Naive B cell (primary cell): ENCODE measurements around the gene DHX40. TPM values are rescaled to one million over a fixed set of nuclear protein-coding genes. Genes with fewer than 3 reads are reported as not detected.
"Not testable (repeated sequence)": the region's sequence is repeated elsewhere in the genome, so short reads cannot be mapped to it uniquely, and the experiment has no call there.

Source experiments
- ATAC-seq, 2 donors: fragments of 150-1000 bp; cut with Tn5 transposase; 2 replicates each; pipeline ENCODE4 v1.10.0; 2021; ENCODE audit warnings: low read depth in 2 of 2, mild to moderate bottlenecking in 2 of 2, moderate library complexity in 2 of 2
- DNase-seq: peaks from one replicate; pipeline ENCODE4 v3.0.0; 2022
- H3K27ac Mint-ChIP-seq, 6 donors: one replicate each; pipeline ENCODE4 v1.8.0; 2020 to 2022; ENCODE audit warnings: mild to moderate bottlenecking in 6 of 6, mixed read lengths in 6 of 6, moderate library complexity in 5 of 6, inconsistent platforms in 2 of 6
- H3K27me3 Mint-ChIP-seq, 3 donors: one replicate each; pipeline ENCODE4 v1.8.0; 2021 to 2022; ENCODE audit warnings: mixed read lengths in 3 of 3, mild to moderate bottlenecking in 1 of 3
- H3K36me3 Mint-ChIP-seq, 2 donors: one replicate each; pipeline ENCODE4 v1.8.0; 2020 to 2022; ENCODE audit warnings: mixed read lengths in 2 of 2, inconsistent platforms in 1 of 2, mild to moderate bottlenecking in 1 of 2
- H3K4me1 Mint-ChIP-seq, 3 donors: one replicate each; pipeline ENCODE4 v1.8.0; 2020 to 2022; ENCODE audit warnings: mixed read lengths in 3 of 3, inconsistent platforms in 1 of 3, mild to moderate bottlenecking in 1 of 3, moderate library complexity in 1 of 3
- H3K4me3 Mint-ChIP-seq, 8 donors: one replicate each; pipeline ENCODE4 v1.8.0; 2020 to 2022; ENCODE audit warnings: mild to moderate bottlenecking in 8 of 8, mixed read lengths in 8 of 8, moderate library complexity in 8 of 8, inconsistent platforms in 2 of 8
- H3K9me3 Mint-ChIP-seq, 7 donors: one replicate each; pipeline ENCODE4 v1.8.0; 2020 to 2022; ENCODE audit warnings: mixed read lengths in 7 of 7, mild to moderate bottlenecking in 5 of 7, inconsistent platforms in 2 of 7, moderate library complexity in 1 of 7
- polyA plus RNA-seq, 6 donors: library from polyadenylated mRNA; unstranded; fragments of 300-500 nt; fragmentation: Illumina TruSeq; gene quantifications; one replicate each; pipeline ENCODE4 v1.2.3, GENCODE V29; 2021; ENCODE audit warnings: low read depth in 6 of 6

Gene DHX40
- polyA plus RNA-seq, 6 donors from 2014 or later = 22.6 to 33.6 (median 30.0) TPM

DNA sequence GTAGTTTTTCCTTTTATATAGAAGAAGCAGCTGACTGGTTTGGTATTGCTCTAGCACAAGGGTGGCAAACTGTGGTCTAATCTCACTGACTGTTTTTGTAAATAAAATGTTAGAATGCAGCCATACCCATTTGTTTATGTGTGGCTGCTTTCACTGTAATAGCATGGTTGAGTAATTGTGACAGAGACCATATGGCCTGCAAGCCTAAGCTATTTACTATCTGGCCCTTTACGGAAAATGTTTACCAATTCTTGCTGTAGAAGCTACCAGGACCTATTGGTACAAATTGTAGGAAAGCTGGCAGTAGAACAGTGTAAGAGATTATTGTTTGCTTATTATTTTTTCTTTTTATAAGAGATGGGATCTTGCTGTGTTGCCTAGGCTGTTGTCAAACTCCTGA, 18.8 kb downstream of the DHX40 start:
- not testable (repeated sequence) for H3K36me3 Mint-ChIP-seq, H3K27me3 Mint-ChIP-seq, ATAC-seq, DNase-seq, H3K4me3 Mint-ChIP-seq, H3K4me1 Mint-ChIP-seq, H3K27ac Mint-ChIP-seq, H3K9me3 Mint-ChIP-seq

DNA sequence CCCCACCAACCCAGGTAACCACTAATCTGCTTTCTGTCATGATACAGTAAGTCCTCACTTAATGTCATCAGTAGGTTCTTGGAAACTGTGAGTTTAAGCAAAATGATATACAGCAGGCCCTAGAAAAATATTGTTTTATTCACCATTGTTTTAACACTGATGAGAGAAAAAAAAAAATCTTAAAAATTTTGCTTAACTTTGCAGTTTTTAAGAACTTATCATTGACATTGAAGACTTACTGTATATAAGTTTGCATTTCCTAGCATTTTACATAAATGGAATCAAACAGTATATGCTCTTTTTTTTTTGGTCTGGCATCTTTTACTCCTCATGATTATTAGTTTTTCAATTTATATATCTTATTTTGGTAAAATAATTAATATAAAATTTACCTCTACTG, 34.8 kb downstream of the DHX40 start:
- no peak overlapping the region for H3K27ac Mint-ChIP-seq
- peaks cover 29 to 39% of the 10 kb centered on the region in 2 donors for H3K36me3 Mint-ChIP-seq
- no peaks in the 10 kb centered on the region for H3K9me3 Mint-ChIP-seq
- DNase-seq (no peak), ATAC-seq (no peak)
- H3K4me3 Mint-ChIP-seq = no peak overlapping the region
- no peaks in the 10 kb centered on the region for H3K27me3 Mint-ChIP-seq
- H3K4me1 Mint-ChIP-seq = peaks cover 0 to 3% (median 0%) of the 10 kb centered on the region in 3 donors

DNA sequence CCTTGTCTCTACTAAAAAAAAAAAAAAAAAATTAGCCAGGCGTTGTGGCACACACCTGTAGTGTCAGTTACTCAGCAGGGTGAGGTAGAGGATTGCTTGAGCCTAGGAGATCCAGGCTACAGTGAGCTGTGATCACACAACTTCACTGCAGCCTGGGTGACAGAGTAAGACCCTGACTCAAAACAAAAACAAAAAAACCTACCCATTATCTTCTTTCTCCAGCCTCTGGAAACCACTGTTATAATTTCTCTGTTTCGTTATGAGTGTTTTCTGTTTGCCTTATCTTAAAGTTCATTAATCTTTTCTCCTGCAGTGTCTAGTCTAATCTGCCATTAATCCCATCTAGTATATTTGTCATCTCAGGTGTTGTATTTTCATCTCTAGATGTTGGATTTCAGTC, 35.7 kb downstream of the DHX40 start:
- H3K9me3 Mint-ChIP-seq = no peaks in the 10 kb centered on the region
- ATAC-seq (no peak), DNase-seq (no peak)
- H3K27ac Mint-ChIP-seq = peak overlapping the region in 1 of 6 donors; percentile 12
- no peak overlapping the region for H3K4me3 Mint-ChIP-seq
- H3K27me3 Mint-ChIP-seq = no peaks in the 10 kb centered on the region
- H3K36me3 Mint-ChIP-seq = peaks cover 34 to 45% of the 10 kb centered on the region in 2 donors
- H3K4me1 Mint-ChIP-seq = peaks cover 0 to 3% (median 0%) of the 10 kb centered on the region in 3 donors

DNA sequence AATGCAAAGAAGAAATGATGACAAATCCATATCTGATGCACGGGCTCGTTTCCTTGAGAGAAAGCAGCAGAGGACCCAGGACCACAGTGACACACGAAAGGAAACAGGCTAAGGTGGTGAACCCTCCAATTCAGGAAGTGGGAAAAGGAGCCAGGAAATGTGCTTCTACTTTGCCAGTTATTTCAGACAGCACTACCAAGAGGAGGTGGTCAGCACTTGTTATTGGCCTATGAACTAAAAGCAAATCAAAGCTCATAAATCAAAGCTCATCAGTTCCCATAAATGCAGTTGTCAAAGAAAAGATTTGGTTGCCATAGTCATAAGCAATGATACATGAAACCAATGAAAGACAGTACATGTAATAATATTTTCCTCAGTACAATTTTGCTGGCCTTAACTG, 41.7 kb downstream of the DHX40 start:
- ATAC-seq (no peak), DNase-seq (no peak)
- Mint-ChIP-seq H3K27ac (peak overlapping the region in 4 of 6 donors; percentile 33 to 78 (median 72)), H3K9me3 (no peaks in the 10 kb centered on the region), H3K4me1 (no peaks in the 10 kb centered on the region), H3K4me3 (no peak overlapping the region), H3K27me3 (no peaks in the 10 kb centered on the region), H3K36me3 (peaks cover 31 to 37% of the 10 kb centered on the region in 2 donors)

DNA sequence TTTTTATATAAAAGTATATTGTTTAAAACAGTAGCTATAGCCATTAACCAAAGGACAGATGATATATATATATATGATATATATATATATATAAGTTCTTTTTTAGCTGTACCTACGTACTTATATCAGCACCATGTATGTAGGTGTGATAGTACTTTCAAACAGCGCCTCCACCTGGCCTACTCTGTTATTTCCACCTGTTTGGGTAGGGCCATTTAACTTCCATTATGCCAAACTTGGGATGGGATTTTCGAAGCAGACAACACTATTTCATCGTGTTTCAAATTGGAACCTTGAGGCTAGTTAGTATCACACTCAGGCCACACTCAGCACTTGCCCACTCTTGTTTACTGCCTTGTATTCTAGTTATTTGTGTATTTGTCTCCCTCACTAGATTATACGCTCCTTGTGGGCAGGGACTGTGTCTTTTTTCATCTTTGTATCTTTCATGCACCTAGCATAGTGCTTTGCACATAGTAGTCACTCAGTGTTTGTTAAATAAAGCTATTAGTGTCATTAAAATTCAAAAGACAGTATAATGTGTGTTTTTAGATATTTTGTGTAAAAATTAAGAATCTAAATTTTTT, 42.5 kb downstream of the DHX40 start:
- Mint-ChIP-seq H3K4me3 (no peak overlapping the region), H3K4me1 (no peaks in the 10 kb centered on the region), H3K9me3 (no peaks in the 10 kb centered on the region), H3K36me3 (peaks cover 22 to 32% of the 10 kb centered on the region in 2 donors), H3K27me3 (no peaks in the 10 kb centered on the region), H3K27ac (no peak overlapping the region)
- ATAC-seq = peak in 1 of 2 donors; percentile 35
- DNase-seq = no peak

DNA sequence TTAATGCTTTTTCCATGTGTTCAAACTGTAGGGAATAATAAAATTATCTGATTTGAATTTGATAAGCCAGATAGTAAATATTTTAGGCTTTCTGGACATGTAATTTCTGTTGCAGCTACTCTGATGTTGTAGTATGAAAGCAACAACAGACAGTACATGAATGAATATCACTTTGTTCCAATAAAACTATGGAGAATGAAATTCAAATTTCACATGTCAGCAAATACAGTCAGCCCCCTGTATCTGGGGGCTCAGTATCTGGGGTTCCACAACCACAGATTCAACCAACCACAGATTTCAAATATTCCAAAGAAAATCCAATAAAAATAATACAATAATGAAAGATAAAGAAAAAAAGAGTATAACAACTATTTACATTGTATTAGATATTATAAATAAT, 46.1 kb downstream of the DHX40 start:
- Mint-ChIP-seq H3K9me3 (no peaks in the 10 kb centered on the region), H3K4me3 (no peak overlapping the region), H3K27me3 (no peaks in the 10 kb centered on the region), H3K27ac (no peak overlapping the region), H3K4me1 (no peaks in the 10 kb centered on the region), H3K36me3 (peaks cover 8 to 14% of the 10 kb centered on the region in 2 donors)
- DNase-seq (no peak), ATAC-seq (no peak)

DNA sequence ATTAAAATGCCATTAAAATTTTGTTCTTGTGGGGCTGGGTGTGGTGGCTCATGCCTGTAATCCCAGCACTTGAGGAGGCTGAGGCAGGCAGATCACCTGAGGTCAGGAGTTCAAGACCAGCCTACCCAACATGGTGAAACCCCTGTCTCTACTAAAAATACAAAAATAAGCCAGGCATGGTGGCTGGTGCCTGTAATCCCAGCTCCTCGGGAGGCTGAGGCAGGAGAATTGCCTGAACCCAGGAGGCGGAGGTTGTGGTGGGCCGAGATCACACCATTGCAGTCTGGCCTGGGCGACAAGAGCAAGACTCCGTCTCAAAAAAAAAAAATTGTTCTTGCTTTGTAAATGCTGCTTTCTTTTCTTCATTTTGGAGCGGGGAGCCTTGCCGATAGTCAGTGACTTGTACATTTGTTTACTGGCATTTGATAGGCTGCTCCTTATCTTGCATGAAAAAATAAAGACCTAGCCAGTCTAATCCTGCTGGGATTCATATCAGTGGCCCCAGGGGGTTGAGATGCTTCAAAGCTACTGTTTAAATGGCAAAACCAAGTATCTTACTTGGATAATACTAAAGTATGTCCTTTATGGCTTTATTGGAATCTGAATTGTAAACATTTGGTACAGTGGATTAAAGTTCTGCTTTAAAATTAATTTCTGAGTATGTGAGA, 51.0 kb downstream of the DHX40 start:
- Mint-ChIP-seq H3K27ac (peak overlapping the region in 1 of 6 donors; percentile 37), H3K36me3 (no peaks in the 10 kb centered on the region), H3K9me3 (peaks cover 0 to 4% (median 0%) of the 10 kb centered on the region in 7 donors), H3K4me1 (peaks cover 8 to 29% (median 25%) of the 10 kb centered on the region in 3 donors), H3K4me3 (peak overlapping the region in 1 of 8 donors; percentile 18), H3K27me3 (peaks cover 0 to 4% (median 0%) of the 10 kb centered on the region in 3 donors)
- DNase-seq (no peak), ATAC-seq (no peak)

DNA sequence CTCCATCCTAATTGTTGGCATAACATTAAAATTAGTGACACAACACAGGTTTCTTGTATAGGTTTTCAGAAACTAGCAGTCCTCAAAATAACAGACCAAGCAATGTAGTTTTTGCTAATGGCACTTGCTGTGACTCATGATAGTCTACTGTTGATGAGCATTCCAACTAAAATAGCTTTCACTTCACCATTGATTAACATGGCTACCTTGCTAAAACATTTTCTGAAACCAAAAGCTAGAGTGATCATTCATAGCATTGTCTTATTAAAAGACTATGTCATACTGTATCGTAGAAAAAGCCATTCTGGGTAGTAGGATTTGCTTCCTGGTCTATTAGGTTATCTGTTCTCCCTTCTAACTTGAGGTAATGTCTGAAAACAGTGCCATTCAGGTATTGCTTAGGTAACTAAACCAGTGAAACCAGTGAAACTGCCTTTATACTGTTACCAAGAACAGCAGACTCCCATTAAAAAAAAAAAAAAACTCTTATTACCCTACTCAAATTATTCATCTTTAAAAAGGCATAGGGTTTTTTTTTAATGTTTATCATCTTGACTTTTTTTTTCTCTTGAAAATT, 51.8 kb downstream of the DHX40 start:
- peaks cover 0 to 4% (median 0%) of the 10 kb centered on the region in 7 donors for H3K9me3 Mint-ChIP-seq
- H3K27me3 Mint-ChIP-seq = peaks cover 0 to 4% (median 0%) of the 10 kb centered on the region in 3 donors
- peaks cover 12 to 38% (median 33%) of the 10 kb centered on the region in 3 donors for H3K4me1 Mint-ChIP-seq
- H3K4me3 Mint-ChIP-seq = peak overlapping the region in 4 of 8 donors; percentile 10 to 96 (median 43)
- no peaks in the 10 kb centered on the region for H3K36me3 Mint-ChIP-seq
- DNase-seq (no peak), ATAC-seq (no peak)
- peak overlapping the region in 2 of 6 donors; percentile 47 to 63 for H3K27ac Mint-ChIP-seq

DNA sequence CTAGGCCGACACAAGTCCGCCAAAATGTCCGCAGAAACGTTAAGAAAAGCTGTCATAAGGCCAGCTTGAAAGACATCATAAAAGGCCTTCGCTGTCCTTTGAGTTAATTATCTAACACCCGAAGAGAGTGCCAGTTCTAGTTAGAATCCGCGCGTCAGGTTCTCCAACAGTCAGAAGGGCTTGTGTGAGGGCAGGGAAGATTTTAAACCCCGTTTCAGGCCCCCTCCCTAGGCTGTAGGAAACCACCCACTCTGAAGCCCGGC, 53.6 kb downstream of the DHX40 start:
- Mint-ChIP-seq H3K27ac (peak overlapping the region; percentile 98 to 100 (median 98)), H3K27me3 (peaks cover 0 to 4% (median 0%) of the 10 kb centered on the region in 3 donors), H3K4me1 (peaks cover 21 to 51% (median 46%) of the 10 kb centered on the region in 3 donors), H3K36me3 (no peaks in the 10 kb centered on the region), H3K4me3 (peak overlapping the region; percentile 87 to 99 (median 95)), H3K9me3 (peaks cover 0 to 4% (median 0%) of the 10 kb centered on the region in 7 donors)
- DNase-seq (no peak), ATAC-seq (no peak)

DNA sequence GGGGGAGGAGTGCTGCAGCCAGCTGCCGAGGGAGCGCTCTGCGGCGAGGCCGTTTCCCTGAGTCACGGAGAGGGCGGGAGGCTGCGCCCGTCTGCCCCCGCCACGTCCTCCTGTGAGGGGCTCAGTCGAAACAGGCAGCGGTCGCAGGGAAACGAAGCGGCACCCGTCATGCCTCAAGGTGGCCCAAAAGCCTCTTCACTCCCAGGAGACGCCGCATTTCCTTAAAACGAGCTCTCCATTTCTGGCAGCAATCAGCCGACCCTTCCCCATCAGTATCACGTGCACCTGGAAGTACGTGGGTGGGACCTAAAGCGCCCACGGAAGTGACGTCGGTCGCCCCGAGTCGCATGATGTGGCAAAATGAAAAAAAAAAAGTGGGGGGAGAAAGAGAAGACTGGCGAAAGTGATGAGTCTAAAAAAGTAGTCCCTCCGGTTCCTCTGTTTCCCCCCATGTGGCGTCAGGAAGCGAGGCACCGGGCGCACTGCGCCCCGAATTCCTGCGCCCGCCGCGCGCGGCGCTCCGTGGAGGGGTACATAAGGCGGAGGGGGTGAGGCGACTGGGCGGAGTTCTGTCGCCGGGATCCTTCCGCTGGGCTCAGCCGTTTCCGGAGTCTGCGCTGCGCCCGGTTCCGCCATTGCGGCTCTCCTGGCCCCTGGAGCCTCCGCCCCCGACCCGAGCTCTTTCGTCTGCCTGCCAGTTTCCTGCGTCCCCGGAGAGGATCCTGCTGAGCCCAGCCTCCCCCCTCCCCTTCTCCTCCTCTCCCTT, 54.1 kb downstream of the DHX40 start, which contains the start of gene CLTC:
Gene CLTC (plus strand): TSS at position 598 of the 766 bp plus-strand sequence. CDS start 237 bp downstream, outside the sequence.
- peak; percentile 78 to 83 for ATAC-seq
- Mint-ChIP-seq H3K27ac (peak within 1 kb of the TSS; percentile 98 to 100 (median 98)), H3K4me1 (peaks cover 21 to 54% (median 51%) of the 10 kb centered on the region in 3 donors), H3K9me3 (peaks cover 0 to 4% (median 0%) of the 10 kb centered on the region in 7 donors), H3K27me3 (peaks cover 0 to 4% (median 0%) of the 10 kb centered on the region in 3 donors), H3K4me3 (peak within 1 kb of the TSS; percentile 87 to 99 (median 95)), H3K36me3 (no peaks in the 10 kb centered on the region)
- peak; percentile 95 for DNase-seq

DNA sequence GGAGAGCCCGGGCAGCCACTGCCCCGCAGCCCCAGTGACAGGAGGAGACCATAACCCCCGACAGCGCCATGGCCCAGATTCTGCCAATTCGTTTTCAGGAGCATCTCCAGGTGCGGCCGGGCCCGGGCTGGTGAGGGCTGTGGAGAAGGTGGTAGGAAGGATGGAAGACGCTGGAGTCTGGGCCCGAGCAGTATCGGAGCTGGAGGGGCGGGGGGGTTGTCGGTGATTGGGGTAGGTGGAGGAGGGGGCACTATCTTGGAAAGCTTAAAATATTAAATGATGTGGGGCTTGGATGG, 54.6 kb downstream of the DHX40 start:
- peaks cover 0 to 4% (median 0%) of the 10 kb centered on the region in 3 donors for H3K27me3 Mint-ChIP-seq
- DNase-seq (no peak), ATAC-seq (peak in 1 of 2 donors; percentile 0)
- peaks cover 21 to 54% (median 54%) of the 10 kb centered on the region in 3 donors for H3K4me1 Mint-ChIP-seq
- H3K4me3 Mint-ChIP-seq = peak overlapping the region; percentile 87 to 99 (median 95)
- H3K9me3 Mint-ChIP-seq = peaks cover 0 to 4% (median 0%) of the 10 kb centered on the region in 7 donors
- no peaks in the 10 kb centered on the region for H3K36me3 Mint-ChIP-seq
- peak overlapping the region; percentile 98 to 100 (median 98) for H3K27ac Mint-ChIP-seq

DNA sequence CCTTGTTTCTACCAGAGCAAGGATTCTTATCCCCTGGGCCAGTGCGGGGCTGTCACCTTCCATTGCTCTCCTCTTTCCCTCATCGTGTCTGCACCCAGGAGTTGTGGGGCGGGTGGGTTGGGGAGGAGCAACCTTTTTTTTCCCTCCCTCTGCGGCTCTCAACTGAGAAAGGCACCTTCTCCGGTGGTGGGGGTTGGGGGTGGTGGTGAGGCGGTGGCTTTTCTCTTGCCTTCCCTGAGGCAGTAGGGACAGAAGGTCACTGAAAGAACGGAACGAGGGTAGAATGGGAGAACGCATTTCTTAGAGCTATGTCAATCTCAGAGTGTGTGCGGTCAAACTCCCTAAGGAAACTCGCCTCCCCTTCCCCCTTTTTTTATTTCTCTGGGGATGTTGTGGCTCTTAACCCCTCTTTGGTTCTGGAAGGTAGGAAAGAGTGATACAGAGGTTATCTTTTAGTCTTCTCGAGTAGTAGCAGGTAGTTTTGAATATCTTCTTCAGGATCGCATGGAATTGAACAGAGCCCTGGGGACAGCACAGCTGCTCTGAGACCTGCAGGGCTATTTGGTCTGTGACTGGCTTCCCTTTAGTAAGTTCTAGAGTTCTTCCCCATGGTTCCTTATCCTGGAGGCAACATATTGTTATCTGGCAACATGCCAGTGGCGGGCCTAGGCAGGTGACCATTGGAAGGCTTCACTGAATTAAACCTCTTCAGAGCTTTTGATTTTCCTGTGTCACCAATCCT, 55.3 kb downstream of the DHX40 start:
- Mint-ChIP-seq H3K27ac (peak overlapping the region; percentile 98 to 100 (median 98)), H3K9me3 (peaks cover 0 to 4% (median 0%) of the 10 kb centered on the region in 7 donors), H3K27me3 (peaks cover 0 to 4% (median 0%) of the 10 kb centered on the region in 3 donors), H3K4me1 (peaks cover 22 to 60% (median 59%) of the 10 kb centered on the region in 3 donors), H3K4me3 (peak overlapping the region; percentile 87 to 99 (median 95)), H3K36me3 (no peaks in the 10 kb centered on the region)
- ATAC-seq (no peak), DNase-seq (no peak)

DNA sequence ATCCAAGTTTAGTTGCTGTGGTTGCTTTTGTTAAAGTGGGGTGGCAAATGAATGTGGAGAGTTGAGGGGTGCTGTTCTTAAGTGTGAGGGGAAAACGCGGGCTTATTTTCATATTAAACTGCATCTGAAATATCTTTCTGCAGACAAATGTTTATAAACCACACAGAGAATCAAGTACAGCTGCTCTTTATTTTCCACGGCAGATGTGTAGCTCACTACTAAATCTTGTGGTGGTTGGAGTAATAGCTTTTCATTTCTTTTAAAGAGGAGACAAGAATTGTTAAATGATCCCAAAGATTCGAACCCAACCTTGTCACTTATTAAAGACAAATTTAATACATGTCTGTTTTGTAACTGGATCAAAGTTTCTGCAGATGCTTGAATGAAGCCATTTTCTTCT, 56.4 kb downstream of the DHX40 start:
- peaks cover 24 to 70% (median 64%) of the 10 kb centered on the region in 3 donors for H3K4me1 Mint-ChIP-seq
- H3K27me3 Mint-ChIP-seq = peaks cover 0 to 4% (median 0%) of the 10 kb centered on the region in 3 donors

More for the DNA sequence above, 56.4 kb downstream of the DHX40 start:
- no peak for ATAC-seq
- H3K9me3 Mint-ChIP-seq = peaks cover 0 to 4% (median 0%) of the 10 kb centered on the region in 7 donors
- H3K4me3 Mint-ChIP-seq = peak overlapping the region; percentile 53 to 99 (median 90)
- H3K27ac Mint-ChIP-seq = peak overlapping the region in 4 of 6 donors; percentile 76 to 100 (median 98)
- H3K36me3 Mint-ChIP-seq = no peaks in the 10 kb centered on the region
- no peak for DNase-seq
